Activated effector memory CD4-positive, alpha-beta T cell treated with anti-CD3 and anti-CD28 coated beads, Interleukin-2, amount 50 U/mL, for 16 hours (primary cell): ENCODE data around the gene AGXT2.
"Not testable (repeated sequence)": the region's sequence is repeated elsewhere in the genome, so short reads cannot be mapped to it uniquely, and the experiment has no call there.

Source experiments
- DNase-seq: peaks from one replicate; pipeline ENCODE4 v3.0.0-alpha.2; 2020

AGXT2 gene

GRCh38 chr5:35010676-35011075 lies 37.1 kb downstream of the AGXT2 start:
- DNase-seq: no peak

GRCh38 chr5:35009657-35010056 lies 38.1 kb downstream of the AGXT2 start:
- no peak for DNase-seq

GRCh38 chr5:35009019-35009418 lies 38.7 kb downstream of the AGXT2 start:
- DNase-seq: no peak

- no peak for DNase-seq
Observed at GRCh38 chr5:35004771-35005170, 43.0 kb downstream of the AGXT2 start.

GRCh38 chr5:35004200-35004599 lies 43.5 kb downstream of the AGXT2 start:
- no peak for DNase-seq

GRCh38 chr5:35003018-35003957 lies 44.5 kb downstream of the AGXT2 start:
- DNase-seq: peak; percentile 81

GRCh38 chr5:35002459-35002858 lies 45.3 kb downstream of the AGXT2 start:
- no peak for DNase-seq

- DNase-seq: no peak
Observed at GRCh38 chr5:35001842-35002241, 45.9 kb downstream of the AGXT2 start.

- no peak for DNase-seq
Observed at GRCh38 chr5:34998058-34998789, 49.5 kb downstream of the AGXT2 start.

- no peak for DNase-seq
Observed at GRCh38 chr5:34996261-34996660, 51.5 kb downstream of the AGXT2 start.

GRCh38 chr5:34993951-34994350 lies 53.8 kb downstream of the AGXT2 start:
- DNase-seq: no peak

GRCh38 chr5:34991486-34992238 lies 56.1 kb downstream of the AGXT2 start:
- no peak for DNase-seq

- DNase-seq: no peak
Observed at GRCh38 chr5:34986965-34987364, 60.8 kb downstream of the AGXT2 start.

GRCh38 chr5:34982823-34983222 lies 64.9 kb downstream of the AGXT2 start:
- no peak for DNase-seq

GRCh38 chr5:34978681-34979080 lies 69.1 kb downstream of the AGXT2 start:
- no peak for DNase-seq

- no peak for DNase-seq
Observed at GRCh38 chr5:34977934-34978613, 69.7 kb downstream of the AGXT2 start.

- no peak for DNase-seq
Observed at GRCh38 chr5:34976347-34976746, 71.4 kb downstream of the AGXT2 start.

- not testable (repeated sequence) for DNase-seq
Observed at GRCh38 chr5:34971655-34972054, 76.1 kb downstream of the AGXT2 start.

- no peak for DNase-seq
Observed at GRCh38 chr5:34970552-34970951, 77.2 kb downstream of the AGXT2 start.

- no peak for DNase-seq
Observed at GRCh38 chr5:34968258-34968657, 79.5 kb downstream of the AGXT2 start.

- DNase-seq: no peak
Observed at GRCh38 chr5:34967540-34967939, 80.2 kb downstream of the AGXT2 start.

GRCh38 chr5:34959323-34959722 lies 88.4 kb downstream of the AGXT2 start:
- DNase-seq: no peak
